ENCODE results near the gene GPRC5A. TPM values are rescaled to one million over a fixed set of nuclear protein-coding genes. Genes with fewer than 3 reads are reported as not detected.

Gene GPRC5A
- total RNA-seq, 1 donor from 2014 or later, result 7.2 TPM

- DNase-seq (ENCODE audit: low spot score), result no peak
Measured at GRCh38 chr12:12939888-12940287, 48.5 kb downstream of the GPRC5A start.

DNA sequence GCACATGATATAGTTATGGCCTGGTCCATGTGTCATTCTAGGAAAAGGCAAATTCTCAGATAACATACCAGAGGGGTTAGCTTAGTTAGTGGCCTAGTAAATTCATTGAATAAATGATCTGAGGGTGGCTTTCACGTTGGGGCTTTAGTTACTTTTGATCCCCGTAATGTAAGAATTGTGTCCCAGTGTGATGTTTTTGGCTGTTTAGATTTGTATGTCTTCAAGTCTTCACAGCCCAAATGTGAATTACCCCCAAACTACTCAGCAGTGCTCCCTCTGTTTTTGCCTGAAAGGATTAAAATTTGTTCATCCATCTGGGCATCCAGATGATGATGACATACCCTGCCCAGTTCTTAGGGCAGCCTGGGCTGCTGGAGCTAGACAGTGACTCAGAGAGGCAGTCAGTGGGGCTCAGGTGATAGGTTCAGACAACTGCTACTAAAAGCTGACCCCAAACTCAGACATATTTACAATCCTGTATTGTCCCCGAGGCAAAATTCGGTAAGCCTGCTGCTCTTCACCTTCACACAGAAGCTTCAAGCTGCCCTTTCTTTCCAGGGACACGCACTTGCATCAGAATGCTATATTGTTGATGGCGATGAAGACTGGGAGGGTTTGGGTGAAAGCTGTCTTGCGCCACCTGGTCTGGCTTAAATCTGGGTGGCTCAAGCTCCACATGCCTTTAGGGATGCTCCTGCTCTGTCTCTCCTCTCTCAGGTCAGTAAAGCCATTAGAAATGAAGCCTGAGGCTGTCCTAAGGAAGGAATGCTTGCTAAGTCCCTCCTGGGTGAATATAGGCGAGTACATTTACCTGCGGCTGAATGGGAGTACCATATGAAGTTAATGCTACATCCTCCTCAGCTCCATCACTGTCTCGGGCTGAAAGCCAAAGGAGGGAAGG is 50.3 kb downstream of the GPRC5A start:
- DNase-seq (ENCODE audit: low spot score), result no peak

GRCh38 chr12:12943586-12944260 is 52.4 kb downstream of the GPRC5A start:
- DNase-seq (ENCODE audit: low spot score), result no peak

DNA sequence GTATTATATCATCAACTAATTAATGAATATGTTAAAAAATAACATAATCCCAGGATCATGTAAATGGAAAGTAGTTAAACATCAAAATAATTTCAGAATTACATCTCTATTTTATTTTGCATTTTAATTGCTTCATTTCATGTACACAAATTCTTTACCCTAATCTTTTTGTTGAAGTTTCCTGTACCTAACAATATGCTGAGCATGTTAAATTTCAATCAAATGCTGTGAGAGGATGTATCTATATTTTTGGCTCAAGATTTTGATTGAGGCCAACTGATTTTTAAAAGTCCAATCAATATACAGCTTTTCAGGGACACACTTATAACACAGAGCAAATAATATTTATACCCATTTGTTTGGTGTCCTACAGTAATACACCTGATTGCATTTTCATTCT is 54.2 kb downstream of the GPRC5A start:
- no peak for DNase-seq (ENCODE audit: low spot score)

DNA sequence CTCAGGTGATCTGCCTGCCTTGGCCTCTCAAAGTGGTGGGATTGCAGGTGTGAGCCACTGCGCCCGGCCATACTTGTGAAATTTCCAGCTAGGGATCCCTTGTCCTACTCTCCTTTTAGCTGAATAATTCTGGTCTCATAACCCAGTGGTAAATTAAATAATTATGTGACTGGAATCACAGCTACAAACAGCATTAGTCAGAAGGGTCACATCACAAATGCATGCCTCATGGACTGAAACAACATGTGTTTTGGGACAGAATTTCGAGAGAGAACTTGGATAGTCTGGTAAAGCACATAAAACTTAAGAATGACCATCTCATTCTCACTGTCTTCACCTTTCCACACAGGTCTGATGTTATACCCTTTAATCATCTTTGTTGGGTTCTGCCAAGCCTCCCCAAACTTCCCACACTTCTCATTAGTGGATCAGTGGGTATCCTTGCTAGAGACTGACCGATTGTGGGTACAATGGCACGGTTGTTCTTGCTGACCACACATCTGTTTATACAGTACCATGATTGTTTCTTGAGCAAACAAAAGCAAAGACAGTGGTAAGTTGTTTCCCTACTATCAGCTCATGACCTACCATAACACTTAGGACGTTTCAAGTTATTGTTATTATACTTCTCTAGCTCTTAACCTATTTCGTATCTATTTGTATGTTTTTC is 55.5 kb downstream of the GPRC5A start:
- DNase-seq (ENCODE audit: low spot score), result no peak

DNA sequence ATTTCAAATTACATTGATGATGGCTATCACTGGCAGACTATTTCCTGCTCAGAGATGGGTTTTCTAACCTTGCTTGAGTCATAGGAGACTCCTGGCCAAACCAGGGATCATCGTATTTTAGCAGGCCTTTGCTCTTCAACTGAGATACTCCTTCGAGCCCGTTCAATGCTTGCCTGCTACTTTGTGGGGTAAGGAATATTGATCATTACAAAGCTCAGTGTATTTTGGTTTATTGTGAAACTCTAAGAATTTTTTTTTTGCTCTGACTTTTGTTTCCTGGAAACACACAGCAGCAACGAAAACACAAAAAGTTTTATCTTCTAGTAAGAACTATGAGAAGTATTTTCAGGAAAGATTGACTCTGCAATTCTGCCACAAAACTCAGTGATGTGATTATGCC is 56.5 kb downstream of the GPRC5A start:
- no peak for DNase-seq (ENCODE audit: low spot score)

- DNase-seq (ENCODE audit: low spot score), result no peak
Measured at GRCh38 chr12:12951504-12951903, 60.1 kb downstream of the GPRC5A start.

GRCh38 chr12:12952036-12952435 is 60.7 kb downstream of the GPRC5A start, which contains the start of gene GPRC5D:
TSS of gene GPRC5D (minus strand) at chr12:12952170. CDS start at chr12:12950384, 1,786 bp downstream.
- DNase-seq (ENCODE audit: low spot score), result no peak

- no peak for DNase-seq (ENCODE audit: low spot score)
Measured at GRCh38 chr12:12954356-12954755, 63.0 kb downstream of the GPRC5A start.

- DNase-seq (ENCODE audit: low spot score), result no peak
Measured at GRCh38 chr12:12954878-12955625, 63.7 kb downstream of the GPRC5A start.

- no peak for DNase-seq (ENCODE audit: low spot score)
Measured at GRCh38 chr12:12958886-12959285, 67.5 kb downstream of the GPRC5A start.

- DNase-seq (ENCODE audit: low spot score), result no peak
Measured at GRCh38 chr12:12960639-12961209, 69.4 kb downstream of the GPRC5A start.

DNA sequence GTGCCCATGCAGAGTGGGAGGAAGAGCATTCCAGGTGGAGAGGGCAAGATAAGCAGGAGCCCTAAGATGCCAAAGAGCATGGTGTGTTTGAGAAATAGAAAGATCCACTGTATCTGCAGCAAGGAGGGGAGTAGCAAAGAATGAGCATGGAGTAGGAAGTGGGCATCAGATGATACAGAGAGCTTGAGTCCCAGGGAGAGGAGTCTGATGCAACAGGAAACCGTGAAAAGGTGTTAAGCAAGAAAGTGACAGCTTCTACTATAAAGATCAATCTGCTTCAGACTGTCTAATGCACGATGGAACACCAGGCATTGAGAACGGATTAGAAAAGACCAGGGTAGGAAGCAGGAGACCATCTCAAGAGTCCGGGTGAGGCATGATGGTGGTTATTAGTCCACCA is 72.9 kb downstream of the GPRC5A start:
- DNase-seq (ENCODE audit: low spot score), result no peak

DNA sequence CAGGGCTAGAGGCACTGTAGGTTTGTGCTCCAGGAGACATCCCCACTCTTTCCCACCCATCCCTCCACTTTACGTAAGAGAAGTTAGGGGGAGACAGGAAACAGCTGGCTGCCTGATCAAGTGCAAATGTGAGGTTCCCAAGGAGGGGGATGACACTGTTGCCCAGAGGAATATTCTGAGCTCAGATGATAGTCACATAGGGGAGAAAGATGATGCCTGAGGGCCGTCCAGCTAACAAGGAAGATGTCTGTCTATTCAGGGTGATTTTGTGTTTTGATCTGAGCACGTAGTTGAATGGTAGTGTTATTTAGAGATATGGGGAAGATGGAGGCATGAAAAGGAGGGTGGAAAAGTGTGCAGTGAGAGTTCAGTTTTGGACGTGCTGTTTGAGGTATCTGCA is 74.5 kb downstream of the GPRC5A start:
- DNase-seq (ENCODE audit: low spot score), result no peak

Other genes with a start within 250 kb of the GPRC5A start
- 0.26 TPM for gene GPR19, start 195.4 kb upstream of the GPRC5A start, total RNA-seq
- 63.0 TPM for gene CDKN1B, start 174.2 kb upstream of the GPRC5A start, total RNA-seq
- gene APOLD1, start 105.9 kb upstream of the GPRC5A start, total RNA-seq, result 8.0 TPM
- gene DDX47, start 78.2 kb upstream of the GPRC5A start, total RNA-seq, result 36.3 TPM
- gene GPRC5D, start 60.6 kb downstream of the GPRC5A start, total RNA-seq, result not detected
- gene HEBP1, start 108.7 kb downstream of the GPRC5A start, total RNA-seq, result 90.2 TPM
- 6.6 TPM for gene FAM234B, start 152.8 kb downstream of the GPRC5A start, total RNA-seq
- gene GSG1, start 212.1 kb downstream of the GPRC5A start, total RNA-seq, result 0.83 TPM

Measured in mucosa of gallbladder (tissue), 1 donor.